ENCODE measurements around the gene CPT2.

DNA sequence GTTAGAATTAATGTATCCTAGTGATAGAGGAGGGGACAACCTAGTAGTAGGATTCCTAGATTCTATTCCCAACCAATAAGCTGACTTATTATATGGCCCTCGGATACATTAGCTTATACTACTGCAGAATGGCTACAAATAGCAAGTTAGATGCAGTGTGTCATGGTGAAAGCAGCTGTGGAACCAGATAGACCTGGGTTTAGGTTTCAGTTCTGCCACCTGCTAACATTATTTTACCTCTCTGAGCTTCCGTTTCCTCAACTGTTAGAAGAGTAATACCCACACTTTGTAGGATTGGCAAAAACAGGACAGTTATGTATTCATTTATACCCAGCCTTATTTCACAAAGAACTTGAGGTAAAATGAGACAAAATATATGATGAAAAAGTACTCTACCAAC is 63.3 kb downstream of the CPT2 start:
- TF ChIP-seq CTCF (IDR thresholded peaks at IDR 0.05) (no peak), EP300 (IDR thresholded peaks at IDR 0.05) (no peak), POLR2A (IDR thresholded peaks at IDR 0.05) (no peak)
